Umbilical cord (tissue), 2 donors: Measurements from ENCODE around the gene LEPROT. TPM values are rescaled to one million over a fixed set of nuclear protein-coding genes. Genes with fewer than 3 reads are reported as not detected.

Experiments
- DNase-seq: peaks from one replicate; pipeline ENCODE4 v3.0.0-alpha.2; 2015; ENCODE audit warnings: low spot score
- total RNA-seq: library from RNA; depleted of rRNA; stranded (reverse); fragments of >200 nt; gene quantifications from one replicate; pipeline ENCODE4 v1.2.3, GENCODE V29; 2014; ENCODE audit warnings: low replicate concordance; ENCODE audit not compliant: insufficient read depth

Gene LEPROT
- total RNA-seq, 1 donor from 2014 or later = 117 TPM

DNA sequence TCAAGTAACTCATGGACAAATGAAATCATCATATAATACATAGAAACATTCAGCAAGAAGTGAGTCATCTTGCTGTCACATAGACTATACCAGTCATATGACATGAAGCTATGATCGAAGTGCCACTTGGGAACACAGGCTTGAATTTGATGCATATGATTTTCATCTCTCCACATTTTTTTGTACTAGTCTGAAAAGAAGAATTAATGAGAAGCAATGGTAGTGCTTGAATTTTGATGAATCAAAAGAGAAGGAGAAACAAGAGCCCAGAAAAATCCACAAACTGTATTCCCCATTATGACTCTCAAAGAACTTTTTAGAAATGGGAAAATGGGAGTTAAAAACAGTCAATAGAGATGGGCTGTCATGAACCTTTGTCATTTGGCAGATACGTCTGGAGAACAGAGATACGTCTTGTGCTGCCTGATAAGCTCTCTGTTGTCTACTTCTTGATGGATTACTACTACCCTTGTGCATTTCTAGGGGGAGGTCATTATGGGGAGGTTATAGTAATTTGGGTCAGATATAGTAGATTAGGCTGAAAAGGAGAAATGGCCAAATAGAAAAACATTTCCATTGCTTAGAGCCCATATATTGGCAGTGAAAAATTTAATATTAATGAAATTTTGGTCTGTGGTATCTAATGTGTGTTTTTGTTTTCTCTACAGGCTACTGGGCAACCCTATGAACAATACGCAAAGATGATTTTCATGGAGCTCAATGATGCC, 8.0 kb upstream of the LEPROT start:
- DNase-seq = no peak

GRCh38 chr1:65412984-65413375, 7.5 kb upstream of the LEPROT start:
- DNase-seq = no peak

GRCh38 chr1:65414538-65414937, 5.9 kb upstream of the LEPROT start:
- DNase-seq = no peak

- no peak for DNase-seq
These were observed 3.7 kb upstream of the LEPROT start for GRCh38 chr1:65416767-65417166.

GRCh38 chr1:65417729-65418128, 2.7 kb upstream of the LEPROT start:
- DNase-seq = peak; percentile 36

GRCh38 chr1:65418522-65419185, 1.8 kb upstream of the LEPROT start:
- no peak for DNase-seq

GRCh38 chr1:65419681-65420589, 533 bp upstream of the LEPROT start:
- DNase-seq = peak; percentile 99

DNA sequence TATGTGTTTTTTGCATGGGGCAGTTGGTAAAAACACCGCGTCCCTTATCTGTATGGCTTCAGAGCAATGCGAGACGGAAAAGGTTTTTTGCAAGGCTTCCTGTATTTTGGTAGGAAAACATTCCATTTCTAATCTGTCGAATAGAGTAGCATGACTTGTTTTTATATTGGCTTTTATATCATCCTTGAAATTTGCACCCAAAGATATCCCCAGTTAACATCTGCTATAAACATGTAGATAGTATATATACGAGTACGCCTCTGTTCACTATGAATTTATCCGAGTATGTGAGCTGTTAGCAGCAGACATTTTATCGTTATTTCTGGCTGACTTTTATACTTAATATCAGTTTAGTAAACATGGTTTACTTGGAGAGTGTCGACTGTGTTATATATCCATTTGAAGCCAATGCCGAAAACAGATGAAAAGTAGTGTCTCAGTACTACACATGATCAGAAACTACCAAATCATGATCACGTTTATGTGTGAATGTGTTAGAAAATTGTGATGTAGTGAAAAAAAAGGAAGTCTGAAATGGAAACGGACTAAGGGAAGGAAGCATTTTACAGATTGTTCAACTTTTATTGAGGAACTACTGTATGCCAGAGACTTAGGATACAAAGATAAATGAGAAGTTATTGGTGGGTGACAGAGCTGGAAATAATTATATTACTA, 1.0 kb downstream of the LEPROT start:
- peak; percentile 66 for DNase-seq

DNA sequence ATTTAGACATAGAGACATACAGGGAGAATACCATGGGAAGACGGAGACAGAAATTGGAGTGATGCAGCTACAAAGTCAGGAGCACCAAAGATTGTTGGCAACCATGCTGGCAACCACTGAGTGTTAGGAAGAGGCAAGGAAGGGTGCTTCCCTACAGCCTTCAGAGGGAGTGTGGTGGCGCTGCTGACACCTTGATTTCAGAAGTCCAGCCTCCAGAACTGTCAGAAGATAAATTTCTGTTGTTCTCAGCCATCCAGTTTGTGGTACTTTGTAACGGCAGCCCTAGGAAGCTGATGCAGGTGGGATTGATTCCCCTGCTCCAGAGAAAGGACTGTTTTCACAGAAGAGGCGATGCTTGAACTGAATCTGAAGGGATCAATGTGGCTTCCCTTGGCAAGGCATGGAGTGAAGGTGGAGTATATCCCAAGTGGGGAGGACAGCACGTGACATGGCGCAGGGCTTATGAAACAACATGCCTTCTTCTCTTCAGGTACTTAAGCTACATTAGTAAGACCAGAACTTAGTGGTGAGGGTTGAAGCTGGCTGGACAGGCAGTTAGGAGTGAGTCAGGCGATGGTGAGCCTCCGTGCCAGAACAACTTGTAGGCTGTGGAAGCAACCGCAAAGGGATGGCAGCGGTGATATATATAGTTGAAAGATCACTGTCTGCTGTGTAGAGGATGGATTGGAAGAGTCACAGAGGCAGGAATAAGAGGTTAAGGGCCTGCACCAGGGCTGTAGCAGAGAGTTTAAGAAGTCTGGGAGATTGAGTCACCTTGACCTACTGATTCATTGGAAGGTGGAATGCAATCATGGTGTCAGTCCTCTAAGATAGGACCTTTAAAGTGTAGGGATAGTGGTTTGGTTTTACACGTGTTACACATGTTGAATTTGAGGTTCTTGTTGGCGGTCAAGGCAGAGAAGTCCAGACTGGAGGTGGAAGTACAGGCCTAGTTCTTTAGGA, 2.1 kb downstream of the LEPROT start:
- no peak for DNase-seq

- DNase-seq = no peak
These were observed 3.6 kb downstream of the LEPROT start for GRCh38 chr1:65423884-65424572.

GRCh38 chr1:65424573-65424889, 4.1 kb downstream of the LEPROT start:
- DNase-seq = no peak

DNA sequence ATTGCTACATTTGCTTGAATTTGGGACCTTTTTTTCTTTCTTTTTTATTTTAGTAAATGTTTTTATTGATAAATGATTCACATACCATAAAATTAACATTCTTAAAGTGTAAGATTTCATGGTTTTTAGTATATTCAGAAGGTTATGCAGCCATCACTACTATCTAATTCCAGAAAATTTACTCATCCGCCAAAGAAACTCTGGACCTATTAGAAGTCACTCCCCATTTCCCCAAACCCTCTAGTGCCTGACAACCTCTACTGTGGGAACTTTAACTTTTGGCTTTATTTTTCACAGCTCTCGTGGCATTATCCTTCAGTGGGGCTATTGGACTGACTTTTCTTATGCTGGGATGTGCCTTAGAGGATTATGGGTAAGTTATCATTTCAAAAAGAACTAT, 4.5 kb downstream of the LEPROT start:
- DNase-seq = no peak

DNA sequence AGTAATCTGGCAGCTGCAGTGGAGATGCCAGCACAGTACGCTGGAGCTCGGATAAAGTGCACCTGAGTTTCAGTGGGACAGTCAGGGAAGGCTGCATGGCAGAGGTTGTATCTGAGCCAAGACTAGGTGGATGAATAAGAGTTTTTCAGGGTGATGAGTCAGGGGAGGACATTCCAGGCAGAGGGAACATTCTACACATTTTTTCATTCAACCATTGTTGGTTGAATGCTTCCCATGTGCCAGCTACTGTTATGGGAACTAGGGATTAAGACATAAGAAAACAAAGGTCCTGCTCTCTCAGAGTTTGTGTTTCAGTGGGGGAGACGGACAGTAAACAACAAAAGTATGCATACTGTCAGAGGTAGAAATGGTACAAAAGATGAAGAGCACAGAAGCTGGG, 5.2 kb downstream of the LEPROT start:
- no peak for DNase-seq

- DNase-seq = no peak
These were observed 8.6 kb downstream of the LEPROT start for GRCh38 chr1:65429078-65429477.

DNA sequence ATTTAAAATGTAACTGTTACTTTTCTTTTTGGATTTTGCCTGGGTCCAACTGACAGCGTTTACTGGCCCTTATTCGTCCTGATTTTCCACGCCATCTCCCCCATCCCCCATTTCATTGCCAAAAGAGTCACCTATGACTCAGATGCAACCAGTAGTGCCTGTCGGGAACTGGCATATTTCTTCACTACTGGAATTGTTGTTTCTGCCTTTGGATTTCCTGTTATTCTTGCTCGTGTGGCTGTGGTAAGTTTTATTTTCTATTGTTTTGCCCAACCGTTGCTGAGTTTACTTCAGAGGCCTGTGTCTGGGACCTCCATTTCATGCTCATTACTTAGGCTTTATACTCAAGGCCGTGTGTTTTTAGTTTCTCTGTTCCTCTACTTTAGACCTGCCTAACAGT, 9.3 kb downstream of the LEPROT start:
- peak; percentile 30 for DNase-seq

GRCh38 chr1:65431111-65431705, 10.7 kb downstream of the LEPROT start:
- peak; percentile 51 for DNase-seq

- no peak for DNase-seq
These were observed 12.4 kb downstream of the LEPROT start for GRCh38 chr1:65432918-65433317.

DNA sequence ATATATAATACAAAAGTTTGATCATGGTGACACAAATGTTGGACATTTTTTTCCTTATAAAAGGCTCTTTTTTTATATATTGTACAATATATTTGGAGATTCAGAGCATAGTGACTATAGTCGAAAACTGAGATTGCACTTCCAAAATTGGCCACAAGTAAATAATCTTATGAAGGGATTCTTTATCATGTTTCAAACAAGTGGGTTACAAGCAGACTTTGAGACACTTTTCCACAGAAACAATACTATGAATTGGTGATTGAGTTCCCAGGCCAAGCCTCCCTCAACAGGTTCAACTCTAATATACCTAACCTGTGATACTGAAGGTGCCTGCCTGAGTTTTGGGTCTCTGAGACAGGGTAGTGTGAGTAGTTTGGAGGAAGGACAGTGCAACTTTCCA, 13.8 kb downstream of the LEPROT start:
- DNase-seq = no peak

- no peak for DNase-seq
These were observed 14.3 kb downstream of the LEPROT start for GRCh38 chr1:65434760-65435159.

DNA sequence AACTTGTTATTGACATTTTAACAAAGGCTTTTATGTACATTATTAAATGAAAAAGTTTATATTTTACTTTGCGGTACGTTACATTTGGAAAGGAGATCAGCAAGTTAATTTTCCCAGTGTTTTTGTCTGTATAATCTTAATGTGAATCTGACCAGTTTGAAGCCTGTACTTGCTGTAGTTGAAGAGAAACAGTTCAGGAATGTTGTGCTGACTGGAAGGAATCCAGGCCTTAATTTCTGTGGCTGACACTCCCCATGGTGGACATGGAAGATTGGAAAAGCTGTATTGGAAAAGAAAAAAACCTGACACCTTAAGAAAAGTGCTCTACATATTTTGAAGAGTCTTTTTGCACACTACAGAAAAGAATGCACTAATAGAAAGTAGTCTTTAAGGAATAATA, 15.5 kb downstream of the LEPROT start:
- peak; percentile 72 for DNase-seq
